ENCODE measurements around the gene CARD14.
"Not testable (repeated sequence)": the region's sequence is repeated elsewhere in the genome, so short reads cannot be mapped to it uniquely, and the experiment has no call there.

CARD14 gene

DNA sequence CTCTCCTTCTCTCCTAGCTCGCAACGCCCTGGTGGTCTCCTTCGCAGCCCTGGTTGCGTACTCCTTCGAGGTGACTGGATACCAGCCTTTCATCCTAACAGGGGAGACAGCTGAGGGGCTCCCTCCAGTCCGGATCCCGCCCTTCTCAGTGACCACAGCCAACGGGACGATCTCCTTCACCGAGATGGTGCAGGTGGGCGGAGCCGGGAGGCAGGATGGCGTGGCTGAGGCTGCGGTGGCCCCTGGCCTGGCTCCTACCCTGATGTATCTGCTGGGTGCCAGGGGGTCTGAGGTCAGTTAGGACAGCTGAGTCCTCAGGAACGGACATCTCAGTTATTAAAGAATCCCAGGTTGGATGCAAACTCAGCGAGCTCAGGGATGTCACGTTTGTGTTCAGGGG lies 67.1 kb downstream of the CARD14 start:
- Mint-ChIP-seq H3K4me3 (no peak overlapping the region), H3K9me3 (peaks cover 9% of the 10 kb centered on the region), H3K4me1 (no peaks in the 10 kb centered on the region), H3K27ac (no peak overlapping the region), H3K27me3 (no peaks in the 10 kb centered on the region), H3K36me3 (peaks cover 49% of the 10 kb centered on the region)
- ATAC-seq, result no peak

DNA sequence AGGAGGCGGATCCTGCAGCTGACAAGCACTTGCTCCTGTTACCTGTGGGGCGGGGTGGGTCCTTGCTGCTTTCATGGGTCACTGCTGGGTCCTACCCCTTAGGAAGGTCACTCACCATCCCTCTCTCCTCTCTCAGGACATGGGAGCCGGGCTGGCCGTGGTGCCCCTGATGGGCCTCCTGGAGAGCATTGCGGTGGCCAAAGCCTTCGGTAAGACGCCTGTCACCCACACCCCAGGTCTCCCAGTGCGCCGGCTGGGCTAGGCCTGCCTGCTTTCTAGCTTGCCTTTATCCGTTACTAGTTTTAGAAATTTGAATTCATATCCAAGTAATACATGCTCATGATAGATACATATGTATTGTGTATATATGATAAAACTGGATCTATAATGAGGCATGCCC lies 67.6 kb downstream of the CARD14 start:
- H3K27ac Mint-ChIP-seq, result no peak overlapping the region
- H3K4me1 Mint-ChIP-seq, result no peaks in the 10 kb centered on the region
- no peak overlapping the region for H3K4me3 Mint-ChIP-seq
- no peak for ATAC-seq
- peaks cover 9% of the 10 kb centered on the region for H3K9me3 Mint-ChIP-seq
- no peaks in the 10 kb centered on the region for H3K27me3 Mint-ChIP-seq
- H3K36me3 Mint-ChIP-seq, result peaks cover 46% of the 10 kb centered on the region

DNA sequence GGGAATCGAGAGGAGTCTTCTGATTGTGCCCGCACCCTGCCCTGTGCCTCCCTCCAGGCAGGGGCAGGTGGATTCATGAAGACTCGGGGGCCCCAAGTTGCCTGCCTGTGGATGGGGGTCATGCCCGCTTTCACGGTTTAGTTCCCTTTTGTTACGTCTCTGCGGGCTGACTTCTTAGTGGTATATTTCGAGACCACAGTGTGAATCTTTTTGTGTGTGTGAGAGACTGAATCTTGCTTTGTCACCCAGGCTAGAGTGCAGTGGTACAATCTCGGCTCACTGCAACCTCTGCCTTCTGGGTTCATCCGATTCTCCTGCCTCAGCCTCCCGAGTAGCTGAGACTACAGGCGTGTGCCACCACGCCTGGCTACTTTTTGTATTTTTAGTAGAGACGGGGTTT lies 72.7 kb downstream of the CARD14 start:
- Mint-ChIP-seq H3K36me3 (peaks cover 24% of the 10 kb centered on the region), H3K27me3 (no peaks in the 10 kb centered on the region), H3K9me3 (no peaks in the 10 kb centered on the region), H3K27ac (no peak overlapping the region), H3K4me1 (no peaks in the 10 kb centered on the region), H3K4me3 (no peak overlapping the region)
- no peak for ATAC-seq

DNA sequence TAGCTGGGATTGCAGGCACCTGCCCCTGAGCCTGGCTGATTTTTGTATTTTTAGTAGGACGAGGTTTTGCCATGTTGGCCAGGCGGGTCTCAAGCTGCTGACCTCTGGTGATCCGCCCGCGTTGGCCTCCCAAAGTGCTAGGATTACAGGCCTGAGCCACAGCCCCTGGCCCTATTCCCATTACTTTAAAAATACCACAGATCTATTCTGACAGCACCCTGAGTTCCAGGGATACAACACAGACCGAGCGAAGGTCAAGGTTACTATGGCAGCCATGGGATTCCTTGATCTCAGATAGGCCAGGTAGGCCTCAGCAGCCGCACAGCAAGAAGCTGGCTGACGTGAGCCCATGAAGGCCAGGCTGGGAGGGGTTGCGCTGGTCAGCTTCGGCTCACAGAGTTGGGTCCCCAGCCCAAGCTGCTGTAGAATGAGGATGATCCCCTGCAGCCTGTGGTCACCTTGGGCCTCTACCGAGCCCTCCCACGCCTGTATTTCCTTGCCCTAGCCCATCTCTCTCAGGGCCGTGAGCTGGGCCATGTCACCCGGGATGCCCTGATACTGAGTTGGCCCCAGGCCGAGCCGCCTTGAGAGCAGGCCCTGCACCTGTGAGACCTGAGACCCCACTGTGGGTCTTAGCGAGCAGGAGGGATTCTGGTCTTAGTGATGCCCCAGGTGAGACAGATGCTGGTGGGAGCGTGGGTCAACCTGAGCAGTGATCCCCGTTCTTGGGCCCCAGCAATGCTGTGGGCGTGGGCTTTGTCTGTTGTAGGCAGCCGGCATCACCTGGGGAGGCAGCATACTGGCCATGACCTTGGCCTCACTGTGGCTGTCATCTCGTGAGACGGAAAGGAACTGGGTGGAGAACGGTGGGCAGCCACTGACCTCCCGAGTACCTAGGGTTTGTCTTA lies 74.0 kb downstream of the CARD14 start:
- Mint-ChIP-seq H3K4me3 (no peak overlapping the region), H3K36me3 (peaks cover 18% of the 10 kb centered on the region), H3K4me1 (no peaks in the 10 kb centered on the region), H3K9me3 (no peaks in the 10 kb centered on the region), H3K27ac (no peak overlapping the region), H3K27me3 (no peaks in the 10 kb centered on the region)
- ATAC-seq, result peak; percentile 8

DNA sequence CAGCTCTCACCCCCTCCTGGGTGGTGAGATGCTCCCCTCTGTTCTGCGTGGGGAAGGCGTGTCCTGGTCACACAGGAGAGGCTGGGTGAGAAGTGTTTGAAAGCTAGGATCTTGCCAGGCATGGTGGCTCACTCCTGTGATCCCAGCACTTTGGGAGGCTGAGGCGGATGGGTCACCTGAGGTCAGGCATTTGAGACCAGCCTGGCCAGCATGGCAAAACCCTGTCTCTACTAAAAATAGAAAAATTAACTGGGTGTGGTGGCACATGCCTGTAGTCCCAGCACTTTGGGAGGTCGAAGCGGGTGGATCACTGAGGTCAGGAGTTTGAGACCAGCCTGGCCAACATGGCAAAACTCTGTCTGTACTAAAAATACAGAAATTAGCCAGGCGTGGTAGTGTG lies 74.6 kb downstream of the CARD14 start:
- H3K36me3 Mint-ChIP-seq, result peaks cover 18% of the 10 kb centered on the region
- H3K4me3 Mint-ChIP-seq, H3K27ac Mint-ChIP-seq, H3K9me3 Mint-ChIP-seq, H3K4me1 Mint-ChIP-seq, ATAC-seq, H3K27me3 Mint-ChIP-seq: not testable (repeated sequence)

DNA sequence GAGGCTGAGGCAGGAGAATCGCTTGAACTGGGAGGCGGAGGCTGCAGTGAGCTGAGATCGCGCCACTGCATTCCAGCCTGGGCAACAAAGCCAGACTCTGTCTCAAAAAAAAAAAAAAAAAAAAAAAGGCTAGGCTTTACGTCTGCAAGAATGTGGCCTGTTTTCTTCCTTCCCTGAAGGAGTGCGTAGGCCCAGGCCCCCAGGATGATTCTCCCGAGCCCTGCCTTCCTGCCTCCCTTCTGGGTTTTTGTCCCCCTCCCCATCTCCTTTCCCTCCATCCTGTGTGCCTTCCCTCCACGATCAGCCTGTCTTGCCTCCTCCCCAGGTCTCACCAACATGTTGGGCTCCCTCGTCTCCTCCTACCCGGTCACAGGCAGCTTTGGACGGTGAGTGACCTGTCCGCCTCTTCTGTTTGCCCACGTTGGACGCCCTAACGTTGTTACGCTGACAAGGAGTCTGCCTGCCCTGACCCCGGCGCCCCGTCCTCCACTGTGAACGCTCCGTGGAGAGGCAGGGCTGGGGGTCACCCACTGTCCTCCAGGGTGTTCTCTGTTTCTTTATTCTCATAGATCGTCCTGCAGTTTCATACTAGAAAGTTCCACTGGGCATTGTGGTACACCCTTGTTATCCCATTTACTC lies 75.2 kb downstream of the CARD14 start:
- Mint-ChIP-seq H3K9me3 (no peaks in the 10 kb centered on the region), H3K27me3 (no peaks in the 10 kb centered on the region), H3K4me1 (no peaks in the 10 kb centered on the region), H3K36me3 (peaks cover 18% of the 10 kb centered on the region), H3K27ac (no peak overlapping the region), H3K4me3 (no peak overlapping the region)
- ATAC-seq, result no peak

DNA sequence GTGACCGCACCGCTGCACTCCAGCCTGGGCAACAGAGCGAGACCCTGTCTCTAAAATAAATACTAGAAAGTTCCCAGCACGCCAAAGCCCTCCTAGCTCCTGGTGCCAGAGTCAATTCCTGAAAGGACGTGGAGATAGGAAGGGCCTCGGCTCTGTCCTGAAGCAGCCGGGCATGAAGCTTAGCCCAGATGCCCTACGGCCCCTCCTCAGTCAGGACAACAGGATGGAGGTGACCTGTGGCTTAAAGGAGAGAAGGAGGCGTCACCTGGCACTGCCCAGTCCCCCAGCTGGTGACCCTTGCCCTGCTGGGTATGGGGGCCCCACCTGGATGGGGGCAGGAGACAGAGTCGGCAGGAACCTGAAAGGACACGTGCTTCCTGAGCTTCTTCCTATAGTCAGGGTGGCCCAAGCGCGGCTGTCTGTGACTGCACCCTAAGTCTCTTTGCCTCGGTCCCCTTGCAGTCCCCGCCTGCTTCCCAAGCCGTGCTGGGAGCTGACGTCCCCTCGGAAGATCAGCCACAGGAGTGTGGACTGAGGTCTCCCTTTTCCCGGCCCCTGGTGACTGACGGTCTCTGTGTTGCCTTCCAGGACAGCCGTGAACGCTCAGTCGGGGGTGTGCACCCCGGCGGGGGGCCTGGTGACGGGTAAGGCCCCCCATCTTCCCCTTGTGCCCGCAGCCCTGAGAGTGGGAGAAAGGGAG lies 75.9 kb downstream of the CARD14 start:
- H3K36me3 Mint-ChIP-seq, result peaks cover 18% of the 10 kb centered on the region
- no peaks in the 10 kb centered on the region for H3K9me3 Mint-ChIP-seq
- no peak for ATAC-seq
- no peaks in the 10 kb centered on the region for H3K4me1 Mint-ChIP-seq
- H3K27me3 Mint-ChIP-seq, result no peaks in the 10 kb centered on the region
- H3K4me3 Mint-ChIP-seq, result no peak overlapping the region
- H3K27ac Mint-ChIP-seq, result no peak overlapping the region

DNA sequence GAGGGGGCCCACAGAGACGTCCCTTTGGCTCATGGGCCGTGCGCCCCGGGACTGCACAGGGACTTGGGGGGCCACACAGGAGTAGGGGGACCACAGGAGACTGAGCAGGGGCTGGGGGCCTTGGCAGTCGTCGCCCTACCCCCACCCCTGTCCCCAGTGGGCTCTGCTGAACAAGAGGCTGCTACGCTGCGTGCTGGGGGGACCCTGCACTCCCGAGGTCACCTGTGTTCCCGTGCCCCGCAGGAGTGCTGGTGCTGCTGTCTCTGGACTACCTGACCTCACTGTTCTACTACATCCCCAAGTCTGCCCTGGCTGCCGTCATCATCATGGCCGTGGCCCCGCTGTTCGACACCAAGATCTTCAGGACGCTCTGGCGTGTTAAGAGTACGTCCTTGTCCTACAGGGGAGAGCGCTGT lies 76.4 kb downstream of the CARD14 start:
- Mint-ChIP-seq H3K36me3 (peaks cover 18% of the 10 kb centered on the region), H3K4me3 (no peak overlapping the region), H3K4me1 (no peaks in the 10 kb centered on the region), H3K27ac (no peak overlapping the region), H3K27me3 (no peaks in the 10 kb centered on the region), H3K9me3 (no peaks in the 10 kb centered on the region)
- ATAC-seq, result no peak

DNA sequence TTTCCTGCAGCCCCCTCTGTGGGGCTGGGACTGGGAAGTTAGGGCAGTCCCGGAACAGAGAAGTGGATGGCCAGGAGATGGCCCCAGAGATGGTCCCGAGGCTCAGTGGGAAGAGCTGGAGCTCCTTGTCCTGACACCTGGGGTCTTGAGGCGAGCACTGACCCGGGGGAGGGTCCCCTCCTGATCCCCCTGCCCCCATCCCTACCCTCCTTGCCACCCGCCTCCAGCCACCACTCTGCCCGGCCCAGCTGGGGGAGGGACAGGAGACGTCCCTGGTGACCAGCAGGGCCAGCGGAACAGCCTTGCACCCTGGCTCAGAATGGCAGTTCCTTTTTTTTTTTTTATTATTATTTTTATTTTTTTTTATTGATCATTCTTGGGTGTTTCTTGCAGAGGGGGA lies 76.9 kb downstream of the CARD14 start:
- no peaks in the 10 kb centered on the region for H3K9me3 Mint-ChIP-seq
- ATAC-seq, result no peak
- H3K27me3 Mint-ChIP-seq, result no peaks in the 10 kb centered on the region
- H3K4me3 Mint-ChIP-seq, result no peak overlapping the region
- peaks cover 14% of the 10 kb centered on the region for H3K36me3 Mint-ChIP-seq
- no peaks in the 10 kb centered on the region for H3K4me1 Mint-ChIP-seq
- H3K27ac Mint-ChIP-seq, result no peak overlapping the region

DNA sequence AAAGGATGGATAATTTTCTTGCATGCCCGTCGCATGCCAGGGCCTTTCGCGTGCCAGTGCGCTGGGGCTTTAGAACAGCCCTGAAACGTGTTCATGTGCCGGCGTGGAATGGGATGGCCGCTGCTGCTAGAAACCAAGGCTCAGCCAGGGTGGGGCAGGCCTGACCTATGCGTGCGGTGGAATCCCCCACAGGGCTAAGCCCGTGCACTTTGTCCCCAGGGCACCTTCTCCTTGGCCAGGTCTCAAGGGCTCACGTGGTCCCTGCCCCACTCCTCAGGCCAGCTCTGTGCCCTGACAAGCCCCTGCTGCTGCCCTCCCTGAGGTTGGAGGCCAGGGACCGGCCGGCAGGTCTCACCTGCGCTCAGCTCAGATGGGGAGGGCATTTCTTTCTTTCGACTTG lies 77.7 kb downstream of the CARD14 start:
- peaks cover 11% of the 10 kb centered on the region for H3K36me3 Mint-ChIP-seq
- no peaks in the 10 kb centered on the region for H3K9me3 Mint-ChIP-seq
- no peaks in the 10 kb centered on the region for H3K27me3 Mint-ChIP-seq
- no peak for ATAC-seq
- H3K4me3 Mint-ChIP-seq, result no peak overlapping the region
- H3K4me1 Mint-ChIP-seq, result no peaks in the 10 kb centered on the region
- H3K27ac Mint-ChIP-seq, result no peak overlapping the region

DNA sequence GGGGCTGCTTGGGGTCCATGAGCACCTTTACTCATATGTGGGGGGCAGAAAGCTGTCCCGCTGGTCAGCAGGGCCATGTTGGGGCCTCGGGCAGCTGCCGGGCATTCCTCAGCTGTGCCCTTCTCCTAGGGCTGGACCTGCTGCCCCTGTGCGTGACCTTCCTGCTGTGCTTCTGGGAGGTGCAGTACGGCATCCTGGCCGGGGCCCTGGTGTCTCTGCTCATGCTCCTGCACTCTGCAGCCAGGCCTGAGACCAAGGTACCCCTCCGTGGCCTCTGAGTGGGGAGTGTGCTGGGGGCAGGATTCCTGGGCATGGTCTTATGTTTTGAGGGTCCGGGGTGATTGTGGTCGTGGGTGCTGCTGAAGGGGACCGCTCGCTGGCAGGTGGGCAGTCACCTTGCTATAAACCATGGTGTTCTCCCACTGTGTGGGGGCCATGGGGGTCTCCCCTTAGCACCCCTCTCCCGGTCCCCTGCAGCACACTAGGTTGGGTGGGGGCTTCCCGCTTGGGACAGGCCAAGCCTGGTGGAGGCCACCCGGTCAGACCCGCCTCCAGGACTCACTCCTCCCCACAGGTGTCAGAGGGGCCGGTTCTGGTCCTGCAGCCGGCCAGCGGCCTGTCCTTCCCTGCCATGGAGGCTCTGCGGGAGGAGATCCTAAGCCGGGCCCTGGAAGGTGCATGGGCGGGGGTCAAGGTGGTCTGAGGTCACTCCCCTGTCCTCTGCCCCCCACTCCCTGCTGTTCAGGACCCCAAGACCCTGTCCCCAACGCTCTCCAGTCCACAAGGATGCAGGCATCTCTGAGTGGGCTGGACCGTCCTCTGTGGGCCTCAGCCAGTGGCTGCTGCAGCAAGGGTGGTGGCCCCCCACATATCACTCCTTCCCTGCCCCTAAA lies 78.4 kb downstream of the CARD14 start:
- peaks cover 11% of the 10 kb centered on the region for H3K36me3 Mint-ChIP-seq
- no peaks in the 10 kb centered on the region for H3K4me1 Mint-ChIP-seq
- H3K27ac Mint-ChIP-seq, result no peak overlapping the region
- H3K9me3 Mint-ChIP-seq, result no peaks in the 10 kb centered on the region
- no peak overlapping the region for H3K4me3 Mint-ChIP-seq
- no peaks in the 10 kb centered on the region for H3K27me3 Mint-ChIP-seq
- ATAC-seq, result no peak

DNA sequence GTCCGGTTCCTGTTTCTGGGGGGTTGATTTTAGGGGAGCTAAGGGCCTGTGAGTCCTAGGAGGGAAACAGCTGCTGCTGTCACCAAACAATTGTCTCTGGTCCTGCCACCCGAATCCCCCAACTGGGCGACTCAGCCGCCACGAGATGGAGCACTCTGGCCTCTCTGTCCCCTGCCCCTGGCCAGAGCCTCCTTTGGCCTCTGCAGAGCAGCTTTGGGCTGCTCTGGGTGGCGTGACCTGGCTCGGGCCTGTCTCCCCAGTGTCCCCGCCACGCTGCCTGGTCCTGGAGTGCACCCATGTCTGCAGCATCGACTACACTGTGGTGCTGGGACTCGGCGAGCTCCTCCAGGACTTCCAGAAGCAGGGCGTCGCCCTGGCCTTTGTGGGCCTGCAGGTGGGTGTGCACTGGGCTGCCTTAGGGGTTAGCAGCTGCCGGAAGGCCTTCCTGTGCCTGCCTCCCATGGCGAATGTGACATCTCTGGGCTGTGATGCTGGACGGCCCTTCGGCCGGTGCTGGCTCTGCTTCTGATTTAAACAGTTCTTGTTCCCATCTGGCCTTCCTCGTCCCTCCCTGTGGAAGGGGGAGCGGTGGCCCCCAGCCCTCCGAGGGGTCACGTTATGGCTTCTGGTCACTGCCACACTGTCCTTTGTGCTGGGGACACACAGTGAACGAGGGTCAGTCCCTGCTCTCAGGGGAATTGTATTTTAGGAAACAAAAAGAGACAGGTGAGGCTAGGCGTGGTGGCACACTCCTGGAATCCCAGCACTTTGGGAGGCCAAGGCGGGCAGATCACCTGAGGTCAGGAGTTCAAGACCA lies 79.3 kb downstream of the CARD14 start:
- Mint-ChIP-seq H3K9me3 (no peaks in the 10 kb centered on the region), H3K27ac (no peak overlapping the region), H3K36me3 (peaks cover 11% of the 10 kb centered on the region), H3K27me3 (no peaks in the 10 kb centered on the region), H3K4me3 (no peak overlapping the region), H3K4me1 (peaks cover 3% of the 10 kb centered on the region)
- ATAC-seq, result no peak

DNA sequence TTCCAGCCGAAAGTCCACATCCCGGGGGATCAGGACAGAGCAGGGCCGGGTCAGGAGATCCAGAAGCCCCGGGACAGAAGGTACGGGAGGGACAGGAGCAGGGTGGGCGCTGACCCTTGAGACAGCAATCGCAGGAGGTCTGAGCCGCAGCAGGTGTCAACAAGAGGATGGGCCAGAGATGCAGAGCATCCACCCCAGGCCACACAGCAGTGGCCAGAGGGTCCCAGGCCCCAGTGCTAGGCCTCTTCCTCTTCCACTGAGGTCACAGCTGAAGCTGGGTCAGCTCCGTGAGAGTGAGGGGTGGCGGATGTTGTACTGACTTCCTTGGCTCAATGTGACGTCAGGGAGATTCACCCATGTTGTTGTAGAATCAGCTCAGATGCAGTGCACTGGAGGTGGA lies 82.1 kb downstream of the CARD14 start:
- Mint-ChIP-seq H3K4me3 (no peak overlapping the region), H3K27ac (no peak overlapping the region), H3K36me3 (no peaks in the 10 kb centered on the region), H3K27me3 (no peaks in the 10 kb centered on the region), H3K9me3 (no peaks in the 10 kb centered on the region), H3K4me1 (peaks cover 15% of the 10 kb centered on the region)
- ATAC-seq, result no peak

DNA sequence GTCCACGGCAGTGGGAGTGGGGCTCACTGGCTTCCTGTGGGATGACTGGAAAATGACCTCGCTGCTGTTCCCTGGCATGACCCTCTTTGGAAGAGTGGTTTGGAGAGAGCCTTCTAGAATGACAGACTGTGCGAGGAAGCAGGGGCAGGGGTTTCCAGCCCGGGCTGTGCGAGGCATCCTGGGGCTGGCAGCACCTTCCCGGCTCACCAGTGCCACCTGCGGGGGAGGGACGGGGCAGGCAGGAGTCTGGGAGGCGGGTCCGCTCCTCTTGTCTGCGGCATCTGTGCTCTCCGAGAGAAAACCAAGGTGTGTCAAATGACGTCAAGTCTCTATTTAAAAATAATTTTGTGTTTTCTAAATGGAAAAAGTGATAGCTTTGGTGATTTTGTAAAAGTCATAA lies 83.0 kb downstream of the CARD14 start:
- no peak overlapping the region for H3K4me3 Mint-ChIP-seq
- ATAC-seq, result peak; percentile 87
- peaks cover 21% of the 10 kb centered on the region for H3K4me1 Mint-ChIP-seq

More for the DNA sequence above, 83.0 kb downstream of the CARD14 start:
- Mint-ChIP-seq H3K27ac (no peak overlapping the region), H3K27me3 (no peaks in the 10 kb centered on the region), H3K9me3 (no peaks in the 10 kb centered on the region), H3K36me3 (no peaks in the 10 kb centered on the region)

All from stimulated activated memory B cell treated with anti-CD40 and anti-IgM and Interleukin-4, amounts not matched to agents 10 μg/mL and 1 μg/mL and 100 μg/mL, for 72 hours (primary cell).